Measurements from ENCODE around the gene HOXA6. TPM values are rescaled to one million over a fixed set of nuclear protein-coding genes. Genes with fewer than 3 reads are reported as not detected.

The HOXA6 gene
- polyA plus RNA-seq, 3 donors, result not detected

GRCh38 chr7:27160546-27161213 lies 13.1 kb upstream of the HOXA6 start:
- H3K4me2 ChIP-seq (replicated peaks; ENCODE audit: extremely low read depth, low read length, poor library complexity, severe bottlenecking), result peak overlapping the region; percentile 92
- no peaks in the 10 kb centered on the region for H4K20me1 ChIP-seq (ENCODE audit: insufficient read depth, low read length)
- peak overlapping the region; percentile 37 for H3K9ac ChIP-seq (ENCODE audit: insufficient read depth, low read length, poor library complexity, severe bottlenecking)
- peak overlapping the region; percentile 53 to 94 (median 79) for H3K4me3 ChIP-seq (replicated peaks in 1 of 3; ENCODE audit: low read depth in 2 of 3, low read length in 3 of 3)
- peaks cover 0 to 48% (median 26%) of the 10 kb centered on the region in 7 donors for H3K9me3 Mint-ChIP-seq
- H3K79me2 ChIP-seq (ENCODE audit: insufficient read depth, low read length), result peaks cover 7% of the 10 kb centered on the region
- peaks cover 67% of the 10 kb centered on the region for H3K4me1 Mint-ChIP-seq
- peaks cover 61 to 92% of the 10 kb centered on the region in 2 donors for H3K27me3 ChIP-seq (ENCODE audit: control insufficient read depth in 2 of 2, insufficient read depth in 2 of 2, low read length in 2 of 2)
- peak overlapping the region; percentile 90 for H2AFZ ChIP-seq (ENCODE audit: insufficient read depth, low read depth, low read length, poor library complexity, severe bottlenecking)
- peaks cover 8 to 32% of the 10 kb centered on the region in 2 donors for H3K36me3 Mint-ChIP-seq
- peak; percentile 100 for TF ChIP-seq CTCF (IDR thresholded peaks at IDR 0.05)
- H3K4me3 Mint-ChIP-seq, result peak overlapping the region; percentile 86
- intact Hi-C loops (cut with micrococcal nuclease), result loop anchor here (5.0 to 10.0 kb wide), 4 partner anchors 306 to 793 kb away; no protein-coding TSS in a partner anchor
- H3K27me3 Mint-ChIP-seq (ENCODE audit: low read depth in 3 of 3), result peaks cover 84 to 93% (median 85%) of the 10 kb centered on the region in 3 donors
- peaks cover under 1 to 39% of the 10 kb centered on the region in 2 donors for H3K9me3 ChIP-seq (replicated peaks in 1 of 2; ENCODE audit: control insufficient read depth in 1 of 2, insufficient read depth in 1 of 2, low read length in 2 of 2)
- no peaks in the 10 kb centered on the region for H3K36me3 ChIP-seq (replicated peaks in 1 of 2; ENCODE audit: control insufficient read depth in 1 of 2, insufficient read depth in 2 of 2, low read length in 2 of 2)
- H3K27ac Mint-ChIP-seq, result peak overlapping the region in 5 of 7 donors; percentile 14 to 80 (median 30)
- peak overlapping the region in 1 of 2 donors; percentile 52 for H3K27ac ChIP-seq (ENCODE audit: low read depth in 1 of 2, low read length in 2 of 2)
- peak; percentile 70 to 84 (median 78) for DNase-seq
- peaks cover 60 to 77% of the 10 kb centered on the region in 2 donors for H3K4me1 ChIP-seq (ENCODE audit: control insufficient read depth in 1 of 2, insufficient read depth in 2 of 2, low read length in 2 of 2)
- WGBS (ENCODE audit: insufficient coverage), result under 1% methylated on average over 54 of the region's 54 CpGs

GRCh38 chr7:27160145-27160545 lies 12.6 kb upstream of the HOXA6 start:
- Mint-ChIP-seq H3K9me3 (peaks cover 0 to 48% (median 21%) of the 10 kb centered on the region in 7 donors), H3K27me3 (ENCODE audit: low read depth in 3 of 3) (peaks cover 85 to 93% (median 86%) of the 10 kb centered on the region in 3 donors), H3K4me3 (peak overlapping the region; percentile 64 to 86), H3K36me3 (peaks cover 8 to 31% of the 10 kb centered on the region in 2 donors), H3K27ac (no peak overlapping the region), H3K4me1 (peaks cover 67% of the 10 kb centered on the region)
- H2AFZ ChIP-seq (ENCODE audit: insufficient read depth, low read depth, low read length, poor library complexity, severe bottlenecking), result peak overlapping the region; percentile 90
- intact Hi-C loops (cut with micrococcal nuclease), result loop anchor here (5.0 to 10.0 kb wide), 4 partner anchors 305 to 793 kb away; no protein-coding TSS in a partner anchor
- no peak for TF ChIP-seq CTCF (IDR thresholded peaks at IDR 0.05)
- no peaks in the 10 kb centered on the region for H4K20me1 ChIP-seq (ENCODE audit: insufficient read depth, low read length)
- H3K27me3 ChIP-seq (ENCODE audit: control insufficient read depth in 2 of 2, insufficient read depth in 2 of 2, low read length in 2 of 2), result peaks cover 65 to 92% of the 10 kb centered on the region in 2 donors
- H3K79me2 ChIP-seq (ENCODE audit: insufficient read depth, low read length), result peaks cover 7% of the 10 kb centered on the region
- no peak for DNase-seq
- H3K4me3 ChIP-seq (replicated peaks in 1 of 3; ENCODE audit: low read depth in 2 of 3, low read length in 3 of 3), result peak overlapping the region; percentile 53 to 94 (median 79)
- peaks cover 60 to 77% of the 10 kb centered on the region in 2 donors for H3K4me1 ChIP-seq (ENCODE audit: control insufficient read depth in 1 of 2, insufficient read depth in 2 of 2, low read length in 2 of 2)
- peak overlapping the region; percentile 92 for H3K4me2 ChIP-seq (replicated peaks; ENCODE audit: extremely low read depth, low read length, poor library complexity, severe bottlenecking)
- H3K9me3 ChIP-seq (replicated peaks in 1 of 2; ENCODE audit: control insufficient read depth in 1 of 2, insufficient read depth in 1 of 2, low read length in 2 of 2), result peaks cover 0 to 45% of the 10 kb centered on the region in 2 donors
- peak overlapping the region; percentile 4 for H3K9ac ChIP-seq (ENCODE audit: insufficient read depth, low read length, poor library complexity, severe bottlenecking)
- no peaks in the 10 kb centered on the region for H3K36me3 ChIP-seq (replicated peaks in 1 of 2; ENCODE audit: control insufficient read depth in 1 of 2, insufficient read depth in 2 of 2, low read length in 2 of 2)
- H3K27ac ChIP-seq (ENCODE audit: low read depth in 1 of 2, low read length in 2 of 2), result no peak overlapping the region
- WGBS (ENCODE audit: insufficient coverage), result under 1% methylated on average over 15 of the region's 23 CpGs

Measured in CD14-positive monocyte (primary cell).